D341Med (cell line): ENCODE measurements around the gene CD7.

Source experiments
- DNase-seq: peaks from one replicate; pipeline ENCODE4 v3.0.0; 2012; ENCODE audit warnings: low spot score

Gene CD7

GRCh38 chr17:82328141-82328993 lies 11.0 kb upstream of the CD7 start:
- no peak for DNase-seq

GRCh38 chr17:82327757-82328140 lies 10.3 kb upstream of the CD7 start:
- no peak for DNase-seq

GRCh38 chr17:82327289-82327688 lies 9.9 kb upstream of the CD7 start:
- DNase-seq = no peak

DNA sequence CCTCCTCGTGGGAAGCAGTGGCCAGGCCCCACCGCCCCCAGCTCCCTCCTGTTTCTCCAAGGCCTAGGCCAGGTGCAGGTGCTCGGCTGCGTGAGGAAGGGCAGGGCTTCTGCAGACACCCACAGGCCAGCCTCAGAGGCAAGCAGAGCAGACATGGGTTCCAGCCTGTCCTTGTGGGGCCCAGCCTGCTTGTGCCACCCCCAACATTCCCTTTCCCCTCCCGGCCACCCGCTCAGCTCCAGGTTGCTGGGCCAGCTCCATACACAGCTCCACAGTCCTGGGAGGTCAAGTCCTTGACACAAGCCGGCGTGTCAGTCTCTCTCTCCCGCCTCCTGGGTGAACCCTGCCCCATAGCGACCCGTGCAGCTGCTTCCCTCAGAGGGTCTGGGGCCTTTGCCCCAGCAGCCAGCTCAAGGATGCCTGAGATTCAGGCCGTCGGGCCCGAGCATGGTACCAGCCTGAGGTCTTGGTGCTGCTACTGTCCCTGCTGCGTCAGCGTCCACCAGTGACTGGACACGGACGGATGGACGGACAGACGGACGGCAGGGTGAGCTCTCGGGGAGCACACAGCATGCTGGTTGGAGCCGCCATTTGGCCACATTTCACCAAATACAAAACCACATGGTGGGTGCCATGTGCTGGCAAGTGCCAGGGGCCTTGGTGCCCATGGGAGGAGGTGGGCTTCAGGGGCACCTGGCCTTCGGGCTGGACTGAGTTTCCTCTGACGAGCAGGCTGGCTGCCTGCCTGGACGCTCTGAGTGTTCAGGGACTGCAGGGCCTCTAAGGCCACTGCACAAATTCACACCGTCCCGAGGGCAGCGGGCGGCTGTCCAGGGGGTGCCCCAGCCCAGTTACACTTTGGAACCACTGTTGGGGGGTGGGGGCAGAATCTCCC lies 8.1 kb upstream of the CD7 start:
- no peak for DNase-seq

GRCh38 chr17:82324566-82325285 lies 7.3 kb upstream of the CD7 start:
- no peak for DNase-seq

GRCh38 chr17:82323514-82324234 lies 6.3 kb upstream of the CD7 start:
- no peak for DNase-seq

DNA sequence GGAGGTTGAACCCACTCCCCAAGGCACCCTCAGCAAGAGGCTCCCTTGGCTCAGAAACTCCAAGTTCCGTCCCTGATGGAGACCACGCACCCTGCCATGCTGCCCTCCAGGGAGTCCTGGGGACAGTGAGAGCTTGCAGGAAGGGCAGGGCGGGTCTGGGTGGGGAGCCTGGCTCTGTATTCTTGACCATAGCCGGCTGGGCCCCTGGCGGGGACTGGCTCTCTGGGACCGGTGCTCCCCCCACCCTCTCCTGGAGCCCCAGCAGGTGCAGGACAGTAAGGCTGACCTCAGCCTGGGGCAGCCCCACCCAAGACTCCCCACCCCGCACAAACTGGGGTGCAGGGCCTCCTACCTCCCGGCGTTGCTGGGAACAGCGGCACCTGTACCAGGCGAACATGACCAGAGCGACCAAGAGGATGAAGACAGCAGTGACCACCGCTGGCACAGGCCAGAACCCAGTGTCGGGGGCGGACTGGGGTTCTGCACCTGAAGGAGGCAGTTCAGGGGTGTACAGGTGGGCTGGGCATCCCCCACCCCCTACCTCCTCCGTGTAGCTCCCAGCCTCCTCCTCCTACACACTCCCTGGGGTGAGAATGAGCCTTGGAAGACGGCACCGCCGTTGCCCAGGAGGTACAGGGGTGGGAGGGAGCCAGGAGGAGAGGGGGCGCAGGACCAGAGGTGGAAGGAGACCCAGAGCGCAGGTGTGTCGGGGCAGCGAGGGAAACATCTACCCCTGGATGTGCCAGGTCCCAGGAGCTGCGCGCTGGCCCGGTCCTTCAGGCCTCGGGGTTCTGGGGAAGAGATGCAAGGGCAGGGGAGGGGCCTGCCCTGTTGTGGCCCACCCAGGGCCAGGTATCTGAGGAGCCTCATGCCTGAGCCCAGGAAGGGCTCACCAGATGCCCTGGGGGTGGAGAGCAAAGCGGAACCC lies 5.4 kb upstream of the CD7 start:
- DNase-seq = no peak

GRCh38 chr17:82321947-82322466 lies 4.6 kb upstream of the CD7 start:
- DNase-seq = no peak

GRCh38 chr17:82320956-82321927 lies 3.8 kb upstream of the CD7 start:
- DNase-seq = peak; percentile 93

DNA sequence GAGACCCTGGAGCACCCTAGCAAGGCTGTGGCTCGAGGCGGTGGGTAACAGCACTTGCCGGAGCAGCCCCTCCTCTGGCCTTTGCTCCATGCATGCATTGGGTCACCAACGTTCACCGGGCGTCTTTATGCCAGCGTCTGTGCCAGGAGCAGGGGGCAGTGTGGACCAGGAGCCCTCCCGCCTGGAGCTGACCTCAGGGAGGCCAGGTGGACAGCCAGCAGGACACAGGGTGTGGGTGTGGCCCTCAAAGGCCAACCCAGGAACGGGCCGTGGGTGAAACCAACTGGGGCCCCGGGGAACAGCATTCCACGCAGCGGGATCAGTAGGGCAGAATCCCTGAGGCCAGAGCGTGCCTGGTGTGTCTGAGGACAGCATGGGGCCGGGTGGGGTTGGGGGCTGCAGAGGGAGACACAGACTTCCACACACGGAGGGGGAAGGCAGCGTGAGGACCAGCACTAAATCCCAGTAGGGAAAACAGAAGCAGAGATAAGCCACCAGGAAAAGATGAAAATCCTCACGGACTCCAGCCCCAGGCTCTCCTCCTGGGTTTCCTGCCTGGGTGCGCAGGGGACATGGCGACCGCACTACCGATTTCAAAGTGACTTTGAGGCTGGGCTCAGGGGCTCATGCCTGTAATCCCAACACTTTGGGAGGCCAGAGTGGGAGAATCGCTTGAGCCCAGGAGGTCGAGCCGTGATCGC lies 2.9 kb upstream of the CD7 start:
- DNase-seq = no peak

DNA sequence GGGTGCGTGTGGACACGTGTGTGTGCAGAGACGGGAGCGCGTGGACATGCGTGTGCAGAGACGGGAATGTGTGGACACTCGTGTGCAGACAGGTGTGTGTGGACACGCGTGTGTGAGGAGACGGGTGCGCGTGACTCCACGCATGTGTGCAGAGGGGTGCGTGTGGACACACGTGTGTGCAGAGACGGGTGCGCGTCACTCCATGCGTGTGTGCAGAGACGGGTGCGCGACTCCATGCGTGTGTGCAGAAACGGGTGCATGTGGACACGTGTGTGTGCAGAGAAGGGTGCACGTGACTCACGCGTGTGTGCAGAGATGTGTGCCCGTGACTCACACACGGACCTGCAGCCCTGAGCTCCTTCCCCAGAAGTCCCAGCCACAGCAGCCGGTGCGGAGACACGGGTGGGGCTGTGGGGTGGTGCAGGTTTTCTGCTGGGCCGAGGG lies 2.2 kb upstream of the CD7 start:
- no peak for DNase-seq

DNA sequence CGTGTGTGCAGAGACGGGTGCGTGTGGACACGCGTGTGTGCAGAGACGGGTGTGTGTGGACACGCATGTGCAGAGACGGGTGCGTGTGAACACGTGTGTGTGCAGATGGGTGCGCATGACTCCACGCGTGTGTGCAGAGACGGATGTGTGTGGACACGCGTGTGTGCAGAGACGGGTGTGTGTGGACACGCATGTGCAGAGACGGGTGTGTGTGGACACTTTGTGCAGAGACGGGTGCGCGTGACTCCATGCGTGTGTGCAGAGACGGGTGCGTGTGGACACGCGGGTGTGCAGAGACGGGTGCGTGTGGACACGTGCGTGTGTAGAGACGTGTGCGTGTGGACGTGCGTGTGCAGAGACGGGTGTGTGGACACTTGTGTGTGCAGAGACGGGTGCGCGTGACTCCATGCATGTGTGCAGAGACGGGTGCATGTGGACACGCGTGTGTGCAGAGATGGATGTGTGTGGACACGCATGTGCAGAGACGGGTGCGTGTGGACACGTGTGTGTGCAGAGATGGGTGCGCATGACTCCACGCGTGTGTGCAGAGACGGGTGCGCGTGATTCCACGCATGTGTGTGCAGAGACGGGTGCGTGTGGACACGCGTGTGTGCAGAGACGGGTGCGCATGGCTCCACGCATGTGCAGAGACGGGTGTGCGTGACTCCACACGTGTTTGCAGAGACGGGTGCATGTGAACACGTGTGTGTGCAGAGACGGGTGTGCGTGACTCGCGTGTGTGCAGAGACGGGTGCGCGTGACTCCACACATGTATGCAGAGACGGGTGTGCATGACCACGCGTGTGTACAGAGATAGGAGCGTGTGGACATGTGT lies 1.6 kb upstream of the CD7 start:
- no peak for DNase-seq

GRCh38 chr17:82318169-82318498 lies 726 bp upstream of the CD7 start:
- no peak for DNase-seq

GRCh38 chr17:82316651-82317393 lies 586 bp downstream of the CD7 start:
- DNase-seq = no peak

DNA sequence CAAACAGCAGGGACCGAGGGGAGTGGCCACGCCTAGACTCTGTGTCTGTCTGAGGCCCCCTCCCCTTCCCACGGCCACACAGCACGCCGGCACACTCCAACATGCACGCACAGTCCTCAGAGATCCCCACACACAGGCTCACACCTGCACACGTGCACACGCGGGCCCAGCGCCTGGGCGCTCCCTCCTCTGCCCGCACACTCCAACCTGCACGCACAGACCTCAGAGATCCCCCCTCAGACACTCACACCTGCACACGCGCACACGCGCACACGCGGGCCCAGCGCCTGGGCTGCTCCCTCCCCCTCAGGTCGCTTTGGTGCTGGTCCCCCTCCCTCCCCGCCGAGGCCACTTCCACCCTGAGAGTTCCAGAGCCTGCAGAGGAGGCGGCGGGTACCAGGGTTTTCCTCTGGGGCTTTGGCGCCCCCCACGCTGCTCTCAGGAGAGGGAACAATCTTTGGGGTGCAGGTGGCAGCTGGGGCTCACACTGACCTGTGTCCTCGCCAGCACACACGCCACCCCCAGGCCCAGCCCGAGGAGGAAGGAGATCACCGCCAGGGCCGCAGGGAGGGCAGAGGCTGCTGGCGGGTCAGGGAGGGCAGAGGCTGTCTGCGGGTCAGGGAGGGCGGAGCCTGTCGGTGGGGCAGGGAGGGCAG lies 1.6 kb downstream of the CD7 start:
- DNase-seq = no peak
